ENCODE results near the gene TMOD1.

TMOD1 gene

GRCh38 chr9:97480749-97481148, 20.7 kb upstream of the TMOD1 start:
- Histone ChIP-seq H3K9ac (ENCODE audit: low read depth, low read length) (no peak overlapping the region), H3K4me1 (ENCODE audit: insufficient read depth, low read length) (no peaks in the 10 kb centered on the region), H3K9me3 (ENCODE audit: insufficient read depth, low read length, severe bottlenecking) (no peaks in the 10 kb centered on the region), H3K27ac (ENCODE audit: low read length) (no peak overlapping the region), H2AFZ (ENCODE audit: low read depth, low read length) (no peak overlapping the region), H4K20me1 (ENCODE audit: insufficient read depth, low read length) (no peaks in the 10 kb centered on the region), H3K27me3 (ENCODE audit: insufficient read depth, low read length, poor library complexity) (no peaks in the 10 kb centered on the region), H3K4me2 (ENCODE audit: insufficient read depth, low read length) (no peak overlapping the region), H3K4me3 (ENCODE audit: low read depth in 1 of 2, low read length in 2 of 2) (no peak overlapping the region), H3K79me2 (ENCODE audit: insufficient read depth, low read length) (no peaks in the 10 kb centered on the region), H3K36me3 (ENCODE audit: insufficient read depth, low read length) (peaks cover 7% of the 10 kb centered on the region; the same call in 1 of the 2 replicates)
- DNase-seq (no peak), ATAC-seq (ENCODE audit: insufficient read depth, low read depth) (no peak)
- TF ChIP-seq EZH2 (IDR thresholded peaks at IDR 0.05; ENCODE audit: borderline replicate concordance, low read depth, low read length, severe bottlenecking) = no peak
- TF ChIP-seq, protein P1, sequence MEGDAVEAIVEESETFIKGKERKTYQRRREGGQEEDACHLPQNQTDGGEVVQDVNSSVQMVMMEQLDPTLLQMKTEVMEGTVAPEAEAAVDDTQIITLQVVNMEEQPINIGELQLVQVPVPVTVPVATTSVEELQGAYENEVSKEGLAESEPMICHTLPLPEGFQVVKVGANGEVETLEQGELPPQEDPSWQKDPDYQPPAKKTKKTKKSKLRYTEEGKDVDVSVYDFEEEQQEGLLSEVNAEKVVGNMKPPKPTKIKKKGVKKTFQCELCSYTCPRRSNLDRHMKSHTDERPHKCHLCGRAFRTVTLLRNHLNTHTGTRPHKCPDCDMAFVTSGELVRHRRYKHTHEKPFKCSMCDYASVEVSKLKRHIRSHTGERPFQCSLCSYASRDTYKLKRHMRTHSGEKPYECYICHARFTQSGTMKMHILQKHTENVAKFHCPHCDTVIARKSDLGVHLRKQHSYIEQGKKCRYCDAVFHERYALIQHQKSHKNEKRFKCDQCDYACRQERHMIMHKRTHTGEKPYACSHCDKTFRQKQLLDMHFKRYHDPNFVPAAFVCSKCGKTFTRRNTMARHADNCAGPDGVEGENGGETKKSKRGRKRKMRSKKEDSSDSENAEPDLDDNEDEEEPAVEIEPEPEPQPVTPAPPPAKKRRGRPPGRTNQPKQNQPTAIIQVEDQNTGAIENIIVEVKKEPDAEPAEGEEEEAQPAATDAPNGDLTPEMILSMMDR (IDR thresholded peaks at IDR 0.05; ENCODE audit: borderline replicate concordance, extremely low read depth, low read length, poor library complexity, severe bottlenecking) = no peak

DNA sequence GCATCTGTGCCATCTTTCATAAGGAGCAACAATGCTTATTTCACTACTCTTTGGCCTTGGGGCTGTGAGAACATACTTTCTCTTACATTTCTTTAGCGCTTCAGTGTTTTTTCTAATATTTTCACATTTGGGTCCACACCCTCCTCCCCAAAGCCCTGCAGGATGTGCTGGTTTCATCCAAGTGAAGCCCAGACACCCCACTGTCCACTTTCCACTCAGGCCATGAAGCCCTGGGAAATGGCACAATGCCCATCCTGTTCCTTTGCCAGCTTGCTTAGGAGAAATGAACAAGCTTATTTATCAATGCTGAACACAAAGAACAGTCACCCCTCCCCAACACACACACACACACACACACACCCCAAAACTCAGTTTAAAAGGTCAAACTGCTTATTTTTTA, 17.3 kb upstream of the TMOD1 start:
- no peak for TF ChIP-seq EZH2 (IDR thresholded peaks at IDR 0.05; ENCODE audit: borderline replicate concordance, low read depth, low read length, severe bottlenecking)
- TF ChIP-seq, protein P1 (IDR thresholded peaks at IDR 0.05; ENCODE audit: borderline replicate concordance, extremely low read depth, low read length, poor library complexity, severe bottlenecking) = no peak
- no peaks in the 10 kb centered on the region for H3K4me1 ChIP-seq (ENCODE audit: insufficient read depth, low read length)
- DNase-seq (no peak), ATAC-seq (ENCODE audit: insufficient read depth, low read depth) (no peak)
- H3K79me2 ChIP-seq (ENCODE audit: insufficient read depth, low read length) = no peaks in the 10 kb centered on the region
- H2AFZ ChIP-seq (ENCODE audit: low read depth, low read length) = no peak overlapping the region
- H3K4me2 ChIP-seq (ENCODE audit: insufficient read depth, low read length) = no peak overlapping the region
- no peaks in the 10 kb centered on the region for H3K9me3 ChIP-seq (ENCODE audit: insufficient read depth, low read length, severe bottlenecking)
- H3K9ac ChIP-seq (ENCODE audit: low read depth, low read length) = no peak overlapping the region
- no peak overlapping the region for H3K4me3 ChIP-seq (ENCODE audit: low read depth in 1 of 2, low read length in 2 of 2)
- H3K27me3 ChIP-seq (ENCODE audit: insufficient read depth, low read length, poor library complexity) = no peaks in the 10 kb centered on the region
- H4K20me1 ChIP-seq (ENCODE audit: insufficient read depth, low read length) = no peaks in the 10 kb centered on the region
- peaks cover 7% of the 10 kb centered on the region; the same call in 1 of the 2 replicates for H3K36me3 ChIP-seq (ENCODE audit: insufficient read depth, low read length)
- H3K27ac ChIP-seq (ENCODE audit: low read length) = no peak overlapping the region

DNA sequence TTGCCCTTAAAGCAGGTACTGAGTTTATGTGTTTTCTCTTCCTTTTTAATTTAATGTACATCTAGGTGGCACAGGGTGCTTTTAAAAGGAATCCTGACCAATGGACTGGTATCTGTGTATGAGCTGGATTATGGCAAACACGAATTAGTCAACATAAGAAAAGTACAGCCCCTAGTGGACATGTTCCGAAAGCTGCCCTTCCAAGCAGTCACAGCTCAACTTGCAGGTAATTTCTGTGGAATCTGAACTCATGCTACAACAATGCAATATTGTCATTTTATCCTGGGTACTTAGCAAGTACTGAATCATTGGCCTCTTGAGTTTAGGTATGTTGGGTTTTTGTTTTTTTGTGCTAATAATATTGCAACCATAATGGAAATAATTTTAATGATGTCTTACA, 14.4 kb upstream of the TMOD1 start:
- Histone ChIP-seq H3K36me3 (ENCODE audit: insufficient read depth, low read length) (peaks cover 7% of the 10 kb centered on the region; the same call in 1 of the 2 replicates), H3K9me3 (ENCODE audit: insufficient read depth, low read length, severe bottlenecking) (no peaks in the 10 kb centered on the region), H2AFZ (ENCODE audit: low read depth, low read length) (no peak overlapping the region), H4K20me1 (ENCODE audit: insufficient read depth, low read length) (no peaks in the 10 kb centered on the region), H3K9ac (ENCODE audit: low read depth, low read length) (no peak overlapping the region), H3K79me2 (ENCODE audit: insufficient read depth, low read length) (no peaks in the 10 kb centered on the region), H3K4me3 (ENCODE audit: low read depth in 1 of 2, low read length in 2 of 2) (no peak overlapping the region), H3K27me3 (ENCODE audit: insufficient read depth, low read length, poor library complexity) (no peaks in the 10 kb centered on the region), H3K27ac (ENCODE audit: low read length) (no peak overlapping the region), H3K4me2 (ENCODE audit: insufficient read depth, low read length) (no peak overlapping the region), H3K4me1 (ENCODE audit: insufficient read depth, low read length) (no peaks in the 10 kb centered on the region)
- DNase-seq = no peak
- TF ChIP-seq EZH2 (IDR thresholded peaks at IDR 0.05; ENCODE audit: borderline replicate concordance, low read depth, low read length, severe bottlenecking) = no peak
- TF ChIP-seq, protein P1 (IDR thresholded peaks at IDR 0.05; ENCODE audit: borderline replicate concordance, extremely low read depth, low read length, poor library complexity, severe bottlenecking) = peak; percentile 11
- ATAC-seq (ENCODE audit: insufficient read depth, low read depth) = no peak

DNA sequence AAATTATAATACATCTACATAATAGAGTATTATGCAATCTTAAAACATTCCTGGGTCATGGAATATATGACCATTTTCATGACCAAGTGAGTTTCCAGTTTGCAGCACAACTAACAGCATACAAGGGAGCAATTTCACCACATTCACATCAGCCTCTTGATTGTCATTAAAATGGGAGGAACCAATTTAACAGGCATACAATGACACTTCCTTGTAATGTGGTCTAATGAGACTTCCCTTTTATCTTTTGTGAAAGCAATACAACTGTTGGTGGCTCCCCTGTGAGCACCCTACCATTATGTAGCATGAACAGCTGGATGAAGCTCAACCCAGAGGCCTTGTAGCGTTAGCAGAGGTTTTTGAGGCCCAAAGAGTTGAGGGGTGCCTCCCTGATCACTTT, 13.6 kb upstream of the TMOD1 start:
- Histone ChIP-seq H3K4me1 (ENCODE audit: insufficient read depth, low read length) (no peaks in the 10 kb centered on the region), H4K20me1 (ENCODE audit: insufficient read depth, low read length) (no peaks in the 10 kb centered on the region), H3K4me2 (ENCODE audit: insufficient read depth, low read length) (no peak overlapping the region), H3K9ac (ENCODE audit: low read depth, low read length) (no peak overlapping the region), H3K4me3 (ENCODE audit: low read depth in 1 of 2, low read length in 2 of 2) (no peak overlapping the region), H2AFZ (ENCODE audit: low read depth, low read length) (no peak overlapping the region), H3K27ac (ENCODE audit: low read length) (no peak overlapping the region), H3K27me3 (ENCODE audit: insufficient read depth, low read length, poor library complexity) (no peaks in the 10 kb centered on the region), H3K79me2 (ENCODE audit: insufficient read depth, low read length) (no peaks in the 10 kb centered on the region), H3K36me3 (ENCODE audit: insufficient read depth, low read length) (peaks cover 4% of the 10 kb centered on the region; the same call in 1 of the 2 replicates), H3K9me3 (ENCODE audit: insufficient read depth, low read length, severe bottlenecking) (no peaks in the 10 kb centered on the region)
- no peak for TF ChIP-seq EZH2 (IDR thresholded peaks at IDR 0.05; ENCODE audit: borderline replicate concordance, low read depth, low read length, severe bottlenecking)
- TF ChIP-seq, protein P1 (IDR thresholded peaks at IDR 0.05; ENCODE audit: borderline replicate concordance, extremely low read depth, low read length, poor library complexity, severe bottlenecking) = no peak
- DNase-seq (no peak), ATAC-seq (ENCODE audit: insufficient read depth, low read depth) (no peak)
